ENCODE data around the gene VRK2.
A peak's percentile ranks its signal among the peaks of the same experiment; 100 is the strongest.
"Not testable (repeated sequence)": the region's sequence is repeated elsewhere in the genome, so short reads cannot be mapped to it uniquely, and the experiment has no call there.

VRK2 gene

DNA sequence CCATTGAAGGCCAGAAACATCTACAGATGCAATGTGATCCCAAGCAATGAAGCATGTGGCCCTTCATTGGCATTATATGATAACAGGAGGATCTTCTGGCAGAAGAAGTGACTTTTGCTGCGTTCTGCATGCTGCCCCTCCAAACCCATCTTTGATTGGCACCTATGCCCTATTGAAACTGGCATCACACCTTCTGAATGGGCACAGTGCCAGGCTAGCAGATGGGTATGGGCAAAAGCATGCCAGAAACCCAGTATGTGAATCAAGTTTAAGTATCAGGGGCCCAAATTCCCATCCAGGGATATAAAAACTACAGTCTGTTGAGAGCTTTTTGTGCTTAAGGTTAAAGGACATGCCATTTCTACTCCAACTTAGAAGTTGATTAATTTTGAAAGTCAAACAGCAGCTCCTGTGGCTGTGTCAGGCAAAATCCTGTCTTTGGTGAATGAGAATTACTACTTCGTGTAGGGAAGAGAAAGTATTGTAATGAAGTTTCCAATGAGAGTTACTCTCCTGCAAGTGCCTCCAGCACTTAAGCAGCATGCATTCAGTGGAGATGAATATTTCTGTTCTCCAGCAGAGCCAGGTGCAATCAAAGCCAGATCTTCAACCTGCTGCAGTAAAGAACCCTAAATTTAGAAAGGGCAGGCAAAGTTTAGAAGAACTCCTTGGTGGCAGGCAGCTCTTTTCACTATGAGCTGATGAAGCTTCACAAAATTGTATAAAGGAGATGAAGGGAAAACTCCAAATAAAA lies 8.6 kb downstream of the VRK2 start:
- no peak for DNase-seq

GRCh38 chr2:58056192-58056916 lies 9.7 kb downstream of the VRK2 start:
- no peak for DNase-seq

DNA sequence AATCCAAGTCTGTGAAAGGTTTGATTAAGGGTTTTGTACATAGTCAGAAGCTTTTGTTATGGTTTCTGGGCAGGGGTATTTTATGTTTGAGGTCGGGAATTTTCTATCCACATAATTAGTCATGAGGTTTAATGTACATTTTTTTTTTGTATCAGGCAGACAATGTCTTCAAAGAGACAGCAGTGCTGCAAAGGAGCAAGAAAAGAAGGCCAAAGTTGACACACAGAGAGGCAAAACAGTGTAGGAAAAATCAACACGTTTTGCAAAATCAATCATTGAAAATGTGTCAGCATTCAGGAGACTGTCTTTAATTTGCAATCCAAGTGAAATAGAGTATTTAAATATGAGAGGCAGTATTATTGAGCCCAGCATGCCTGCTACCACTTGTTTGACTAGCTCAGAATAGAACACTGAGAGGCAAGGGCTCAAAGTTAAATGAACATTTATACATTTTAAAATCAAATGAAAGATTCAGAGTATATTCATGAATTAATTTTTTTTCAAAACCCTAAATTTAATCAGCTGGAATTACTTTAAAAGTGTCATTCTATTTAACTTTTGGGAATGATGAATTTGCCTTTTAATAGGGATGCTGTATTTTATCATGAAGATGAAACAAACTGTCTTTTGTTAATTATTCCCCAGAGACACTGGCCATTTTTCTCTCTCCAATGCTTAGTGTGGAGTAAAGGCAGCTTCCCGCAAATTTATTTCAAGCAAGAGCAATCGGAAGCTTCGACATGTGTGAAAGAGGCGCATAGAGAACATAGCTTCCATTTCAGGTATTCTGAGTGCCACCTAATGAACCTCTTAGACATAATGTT lies 11.3 kb downstream of the VRK2 start:
- no peak for DNase-seq

DNA sequence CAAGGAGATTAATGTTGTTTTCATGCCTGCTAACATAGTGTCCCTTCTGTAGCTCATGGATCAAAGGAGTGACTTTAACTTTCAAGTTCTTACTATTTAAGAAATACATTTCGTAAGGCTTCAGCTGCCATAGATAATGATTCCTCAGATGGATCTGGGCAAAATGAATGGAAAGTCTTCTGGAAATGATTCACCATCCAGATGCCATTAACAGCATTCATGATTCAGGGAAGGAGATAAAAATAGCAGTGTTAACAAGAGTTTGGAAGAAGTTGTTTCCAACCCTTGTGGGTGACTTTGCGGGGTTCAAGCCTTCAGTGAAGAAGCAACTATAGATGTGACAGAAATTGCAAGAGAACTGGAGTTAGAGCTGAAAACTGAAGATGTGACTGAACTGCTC lies 17.0 kb downstream of the VRK2 start:
- DNase-seq: no peak

- DNase-seq: peak in 1 of 6 experiments; percentile 7
Observed at GRCh38 chr2:58064086-58064485, 17.5 kb downstream of the VRK2 start.

DNA sequence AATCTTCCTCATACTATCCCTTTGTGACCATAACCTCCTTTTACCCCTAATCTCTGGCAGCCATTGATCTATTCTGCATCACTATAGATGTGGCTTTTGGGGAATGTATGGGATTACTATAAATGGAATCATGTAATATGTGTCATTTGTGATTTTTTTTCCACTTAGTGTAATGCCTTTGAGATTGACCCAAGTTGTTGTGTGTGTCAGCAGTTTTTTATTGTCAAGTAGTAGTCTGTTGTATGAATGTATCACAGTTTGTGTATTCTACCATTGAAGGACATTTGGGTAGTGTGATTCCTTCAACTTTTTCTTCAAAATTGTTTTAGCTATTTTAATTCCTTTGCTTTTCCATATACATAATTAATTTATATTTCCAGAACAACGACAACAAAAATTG lies 18.6 kb downstream of the VRK2 start:
- no peak for DNase-seq

- no peak for DNase-seq
Observed at GRCh38 chr2:58067001-58067400, 20.4 kb downstream of the VRK2 start.

GRCh38 chr2:58070765-58071164 lies 24.2 kb downstream of the VRK2 start:
- DNase-seq: no peak

GRCh38 chr2:58072102-58072501 lies 25.5 kb downstream of the VRK2 start:
- no peak for DNase-seq

DNA sequence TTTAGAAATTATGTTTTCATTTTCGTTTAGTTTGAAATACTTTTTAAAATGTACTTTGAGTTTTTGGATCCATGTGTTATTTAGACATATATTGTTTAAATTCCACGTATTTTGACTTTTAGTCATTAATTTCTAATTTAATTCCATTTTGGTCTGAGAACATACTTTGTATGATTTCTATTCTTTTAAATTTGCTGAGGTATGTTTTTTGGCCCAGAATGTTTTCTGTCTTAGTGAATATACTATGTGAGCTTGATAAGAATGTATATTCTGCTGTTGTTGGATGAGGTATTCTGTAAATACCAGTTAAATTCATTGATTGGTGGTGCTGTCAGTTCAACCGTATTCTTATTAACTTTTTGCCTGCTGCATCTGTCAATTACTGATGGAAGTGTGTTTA lies 26.4 kb downstream of the VRK2 start:
- DNase-seq: no peak

DNA sequence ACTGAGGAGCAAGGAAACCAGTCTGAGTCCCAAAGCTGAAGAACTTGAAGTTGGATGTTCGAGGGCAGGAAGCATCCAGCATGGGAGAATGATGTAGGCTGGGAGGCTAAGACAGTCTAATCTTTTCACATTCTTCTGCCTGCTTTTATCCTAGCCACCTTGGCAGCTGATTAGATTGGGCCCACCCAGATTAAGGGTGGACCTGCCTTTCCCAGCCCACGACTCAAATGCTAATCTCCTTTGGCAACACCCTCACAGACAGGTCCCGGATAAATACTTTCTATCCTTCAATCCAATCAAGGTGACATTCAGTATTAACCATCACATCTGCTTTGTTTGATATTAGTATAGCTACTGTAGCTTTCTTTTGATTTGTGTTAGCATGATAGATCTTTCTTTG lies 27.1 kb downstream of the VRK2 start:
- no peak for DNase-seq

DNA sequence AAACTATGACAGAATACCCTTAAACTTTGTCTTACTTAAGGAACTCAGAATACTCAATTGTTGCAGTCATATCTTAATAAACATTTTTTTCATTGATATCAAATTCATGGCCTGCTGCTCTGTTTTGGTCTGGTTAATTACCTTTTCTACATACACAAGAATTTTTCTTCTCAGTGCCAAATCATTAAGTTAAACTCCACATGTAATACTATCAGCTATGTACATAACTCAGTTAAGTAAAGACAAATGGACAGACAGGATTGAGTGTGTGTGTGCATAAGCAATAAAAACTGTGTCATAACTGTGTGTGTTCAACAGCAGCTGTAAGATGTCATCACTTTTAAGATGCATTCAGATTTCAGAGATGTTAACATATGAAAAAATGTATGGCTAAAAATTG lies 34.4 kb downstream of the VRK2 start:
- DNase-seq: no peak

DNA sequence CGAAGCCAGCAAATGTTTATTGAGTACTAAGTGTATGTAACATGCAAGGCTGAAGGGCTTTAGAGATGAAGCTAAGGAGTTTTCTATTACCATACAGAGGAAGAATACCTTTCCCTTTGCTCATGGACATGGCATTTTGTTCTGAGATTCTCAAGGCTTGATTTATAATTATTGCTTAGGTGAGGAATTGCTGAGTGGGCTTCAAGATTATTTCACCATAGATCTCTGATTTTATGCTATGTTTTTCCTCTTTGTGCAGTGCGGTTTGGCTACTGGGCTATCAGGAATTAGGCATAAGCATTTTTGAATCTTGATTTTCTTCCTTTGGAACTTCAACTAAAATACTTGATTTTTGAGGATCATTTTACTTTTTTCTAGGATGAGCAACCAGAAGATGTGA lies 42.5 kb downstream of the VRK2 start:
- DNase-seq: no peak

- DNase-seq: not testable (repeated sequence)
Observed at GRCh38 chr2:58092772-58093171, 46.2 kb downstream of the VRK2 start.

GRCh38 chr2:58097025-58097424 lies 50.4 kb downstream of the VRK2 start:
- no peak for DNase-seq

GRCh38 chr2:58098254-58099095 lies 51.9 kb downstream of the VRK2 start:
- no peak for DNase-seq

- DNase-seq: no peak
Observed at GRCh38 chr2:58099096-58099769, 52.6 kb downstream of the VRK2 start.

GRCh38 chr2:58101500-58101899 lies 54.9 kb downstream of the VRK2 start:
- no peak for DNase-seq

DNA sequence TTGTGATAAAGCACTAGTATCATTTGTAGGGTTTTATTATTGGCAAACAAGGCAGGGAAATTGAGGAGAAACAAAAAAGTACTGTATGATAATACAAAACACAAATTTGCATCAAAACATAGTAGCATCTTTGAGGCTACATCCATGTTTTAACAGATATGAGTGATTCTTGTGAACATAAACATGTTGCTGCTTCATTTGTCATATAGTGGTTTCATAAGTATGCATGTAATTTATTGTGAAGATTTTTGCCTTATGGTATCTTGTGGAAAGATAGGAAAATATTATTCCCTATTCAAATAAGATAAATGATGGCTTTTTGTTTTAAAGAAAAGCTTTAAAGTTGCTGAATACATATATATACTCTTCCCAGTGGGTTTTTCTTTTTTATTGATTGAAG lies 60.3 kb downstream of the VRK2 start:
- DNase-seq: no peak

GRCh38 chr2:58107803-58108710 lies 61.5 kb downstream of the VRK2 start:
- DNase-seq: no peak

- DNase-seq: no peak
Observed at GRCh38 chr2:58109481-58109880, 62.9 kb downstream of the VRK2 start.

Measured in stimulated activated naive CD4-positive, alpha-beta T cell (primary cell).